Measurements from ENCODE around the gene ADAMTS14.
"Not testable (repeated sequence)": the region's sequence is repeated elsewhere in the genome, so short reads cannot be mapped to it uniquely, and the experiment has no call there.

ADAMTS14 gene

GRCh38 chr10:70672165-70673042 is at the start of gene ADAMTS14:
Gene ADAMTS14 (plus strand): TSS chr10:70672506. CDS start chr10:70672803, 297 bp downstream.
- no peak for DNase-seq

DNA sequence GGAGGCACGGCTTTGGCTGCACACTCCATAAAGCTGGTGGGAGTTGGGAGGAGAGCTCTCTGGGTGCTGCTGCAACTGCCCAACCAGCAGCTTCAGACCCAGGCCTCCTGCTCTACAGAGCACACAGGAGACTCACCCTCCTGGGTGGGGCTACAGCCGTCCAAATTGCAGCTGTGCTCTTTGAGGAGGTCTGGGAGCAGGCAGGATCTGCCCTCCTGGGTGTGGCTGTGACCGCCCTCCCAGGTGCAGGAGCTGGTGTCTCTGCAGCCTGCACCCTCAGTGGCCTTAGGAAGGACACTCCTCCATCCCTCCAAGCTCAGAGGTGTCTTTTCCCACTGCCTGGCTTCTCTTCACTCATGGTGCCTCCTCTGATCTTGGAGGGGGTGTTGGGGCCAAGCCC is 49.8 kb upstream of the ADAMTS14 start:
- no peak for DNase-seq

- DNase-seq: no peak
Observed at GRCh38 chr10:70622981-70623844, 49.1 kb upstream of the ADAMTS14 start.

DNA sequence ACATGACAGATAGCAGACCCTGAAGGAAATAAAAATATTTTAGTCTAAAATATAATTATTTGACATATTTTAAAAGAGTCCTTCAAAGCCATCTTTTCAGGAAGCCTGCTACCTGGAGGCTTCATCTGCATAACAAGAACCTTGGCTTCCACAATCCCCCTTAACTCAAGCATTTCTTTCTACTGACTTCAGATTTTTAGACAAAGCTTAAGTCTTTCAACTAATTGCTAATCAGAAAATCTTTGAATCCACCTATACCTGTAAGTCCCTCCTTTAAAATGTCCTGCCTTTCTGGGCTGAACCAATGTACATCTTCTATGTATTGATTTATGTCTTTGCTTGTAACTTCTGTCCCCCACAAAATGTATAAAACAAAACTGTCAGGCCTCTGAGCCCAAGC is 46.2 kb upstream of the ADAMTS14 start:
- DNase-seq: no peak

GRCh38 chr10:70629338-70629737 is 43.0 kb upstream of the ADAMTS14 start:
- no peak for DNase-seq

DNA sequence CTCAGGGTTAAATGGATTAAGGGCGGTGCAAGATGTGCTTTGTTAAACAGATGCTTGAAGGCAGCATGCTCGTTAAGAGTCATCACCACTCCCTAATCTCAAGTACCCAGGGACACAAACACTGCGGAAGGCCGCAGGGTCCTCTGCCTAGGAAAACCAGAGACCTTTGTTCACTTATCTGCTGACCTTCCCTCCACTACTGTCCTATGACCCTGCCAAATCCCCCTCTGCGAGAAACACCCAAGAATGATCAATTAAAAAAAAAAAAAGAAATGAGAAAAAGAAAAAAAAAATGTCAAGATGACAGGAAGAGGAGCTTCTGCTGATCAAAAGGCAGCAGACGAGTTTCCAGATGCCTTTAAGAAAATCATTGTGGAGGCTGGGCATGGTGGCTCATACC is 40.6 kb upstream of the ADAMTS14 start:
- DNase-seq: not testable (repeated sequence)

DNA sequence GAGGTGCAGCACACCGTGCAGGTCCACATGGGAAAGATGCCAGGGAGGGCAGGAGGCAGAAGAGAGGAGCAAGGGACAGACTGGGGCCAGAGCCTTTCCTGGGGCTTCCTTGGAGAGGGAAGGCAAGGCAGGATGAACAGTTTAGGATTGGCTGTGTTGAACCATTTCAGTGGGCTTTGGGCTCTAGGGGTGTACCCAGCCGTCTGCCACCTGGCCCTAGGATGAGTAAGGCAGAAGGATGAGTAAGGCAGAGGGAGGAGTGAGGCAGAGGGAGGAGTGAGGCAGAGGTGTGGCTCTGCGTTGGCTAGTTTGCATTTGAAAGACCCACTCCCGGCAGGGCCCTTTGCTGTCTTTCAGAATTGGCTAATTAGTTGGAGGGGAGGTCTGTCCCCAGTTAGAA is 38.3 kb upstream of the ADAMTS14 start:
- no peak for DNase-seq

- DNase-seq: not testable (repeated sequence)
Observed at GRCh38 chr10:70634515-70634914, 37.8 kb upstream of the ADAMTS14 start.

DNA sequence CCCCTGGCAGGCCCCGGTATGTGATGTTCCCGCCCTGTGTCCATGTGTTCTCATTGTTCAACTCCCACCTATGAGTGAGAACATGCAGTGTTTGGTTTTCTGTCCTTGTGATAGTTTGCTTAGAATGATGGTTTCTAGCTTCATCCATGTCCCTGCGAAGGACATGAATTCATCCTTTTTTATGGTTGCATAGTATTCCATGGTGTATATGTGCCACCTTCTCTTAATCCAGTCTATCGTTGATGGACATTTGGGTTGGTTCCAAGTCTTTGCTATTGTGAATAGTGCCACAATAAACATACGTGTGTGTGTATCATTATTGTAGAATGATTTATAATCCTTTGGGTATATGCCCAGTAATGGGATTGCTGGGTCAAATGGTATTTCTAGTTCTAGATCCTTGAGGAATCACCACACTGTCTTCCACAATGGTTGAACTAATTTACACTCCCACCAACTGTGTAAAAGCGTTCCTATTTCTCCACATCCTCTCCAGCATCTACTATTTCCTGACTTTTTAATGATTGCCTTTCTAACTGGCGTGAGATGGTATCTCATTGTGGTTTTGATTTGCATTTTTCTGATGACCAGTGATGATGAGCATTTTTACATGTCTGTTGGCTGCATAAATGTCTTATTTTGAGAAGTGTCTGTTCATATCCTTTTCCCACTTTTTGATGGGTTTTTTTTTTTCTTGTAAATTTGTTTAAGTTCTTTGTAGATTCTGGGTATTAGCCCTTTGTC is 32.5 kb upstream of the ADAMTS14 start:
- DNase-seq: not testable (repeated sequence)

- not testable (repeated sequence) for DNase-seq
Observed at GRCh38 chr10:70643272-70643671, 29.0 kb upstream of the ADAMTS14 start.

- DNase-seq: not testable (repeated sequence)
Observed at GRCh38 chr10:70644959-70645358, 27.3 kb upstream of the ADAMTS14 start.

- no peak for DNase-seq
Observed at GRCh38 chr10:70647086-70647485, 25.2 kb upstream of the ADAMTS14 start.

- DNase-seq: no peak
Observed at GRCh38 chr10:70648427-70648826, 23.9 kb upstream of the ADAMTS14 start.

DNA sequence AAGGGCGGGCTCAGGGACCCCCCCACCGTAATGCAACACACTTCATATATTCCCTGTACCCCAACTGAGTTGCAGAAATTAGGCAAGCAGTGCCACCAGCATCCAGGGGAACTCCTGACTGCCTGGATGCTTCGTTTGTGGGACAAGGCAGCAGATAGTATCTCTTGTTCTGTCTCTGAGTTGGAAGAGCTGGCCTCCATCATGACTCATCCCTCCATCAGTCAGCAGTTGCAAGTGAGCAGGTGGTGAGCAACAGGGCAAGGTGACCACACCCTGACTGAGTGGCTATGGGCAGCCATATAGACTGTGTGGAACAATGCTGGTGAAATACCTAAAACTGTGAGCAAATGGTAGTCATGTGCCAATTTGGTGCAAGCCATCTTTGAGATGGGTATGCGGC is 22.8 kb upstream of the ADAMTS14 start:
- DNase-seq: no peak

DNA sequence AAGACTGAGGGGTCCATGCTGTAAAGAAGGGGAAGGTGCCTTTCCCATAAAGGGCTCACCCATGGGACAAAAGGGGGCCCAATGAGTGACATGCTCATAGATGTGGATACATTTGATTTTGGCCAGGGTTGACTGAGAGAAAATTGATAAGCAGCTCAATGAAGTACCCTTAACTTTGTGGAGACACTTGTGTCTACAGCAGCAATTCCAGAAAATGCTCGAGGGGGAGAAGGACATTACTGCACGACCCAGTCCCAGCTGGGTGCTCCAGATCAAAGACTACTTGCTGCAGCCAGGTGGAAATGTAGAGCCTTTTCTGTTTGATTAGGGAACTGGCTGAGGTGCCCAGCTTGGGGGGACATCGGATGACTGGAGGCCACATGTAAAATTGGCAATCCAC is 22.2 kb upstream of the ADAMTS14 start:
- no peak for DNase-seq

- DNase-seq: no peak
Observed at GRCh38 chr10:70650718-70651117, 21.6 kb upstream of the ADAMTS14 start.

GRCh38 chr10:70651661-70652060 is 20.6 kb upstream of the ADAMTS14 start:
- no peak for DNase-seq

GRCh38 chr10:70652761-70653657 is 19.3 kb upstream of the ADAMTS14 start:
- DNase-seq: no peak

DNA sequence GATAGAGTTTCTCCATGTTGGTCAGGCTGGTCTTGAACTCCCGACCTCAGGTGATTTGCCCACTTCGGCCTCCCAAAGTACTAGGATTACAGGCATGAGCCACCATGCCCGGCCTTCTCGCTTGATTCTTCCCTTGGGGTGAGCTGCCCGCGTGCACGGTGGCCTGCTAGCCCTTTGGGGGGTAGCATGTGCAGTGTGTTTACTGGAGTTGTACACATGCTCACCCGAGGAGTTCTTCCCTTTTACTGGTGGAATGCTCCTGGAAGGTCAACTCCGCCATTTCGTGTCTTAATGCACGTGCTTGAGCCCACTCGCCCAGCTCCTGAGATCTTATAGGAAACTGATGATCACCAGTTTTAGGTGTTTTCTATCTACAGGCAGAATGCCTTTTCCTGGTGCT is 17.0 kb upstream of the ADAMTS14 start:
- DNase-seq: no peak

GRCh38 chr10:70656489-70656888 is 15.8 kb upstream of the ADAMTS14 start:
- DNase-seq: peak in 1 of 2 donors; percentile 19

DNA sequence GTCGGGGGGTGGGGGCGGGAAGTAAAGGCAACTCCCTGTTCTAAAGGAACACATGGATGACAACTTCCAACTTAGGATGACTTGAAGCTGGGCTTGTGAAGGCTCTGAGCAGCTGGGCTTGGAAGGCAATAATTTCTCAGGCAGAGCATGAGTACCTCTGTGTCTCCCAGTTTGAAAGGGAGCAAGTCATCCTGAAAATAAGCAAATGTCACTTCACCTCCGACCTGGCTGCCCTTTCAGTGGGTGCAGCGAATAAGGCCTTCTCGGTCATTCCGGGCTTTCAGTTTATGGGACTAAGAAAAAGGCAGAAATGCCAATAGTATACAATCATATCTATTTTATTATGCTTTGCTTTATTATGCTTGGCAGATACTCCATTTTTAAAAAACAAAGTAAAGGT is 15.3 kb upstream of the ADAMTS14 start:
- no peak for DNase-seq

GRCh38 chr10:70658582-70659136 is 13.6 kb upstream of the ADAMTS14 start:
- no peak for DNase-seq

Measured in activated CD4-positive, alpha-beta T cell treated with anti-CD3 and anti-CD28 coated beads for 4 hours (primary cell).